Neural cell (in vitro differentiated cells): ENCODE measurements around the gene DPPA3. TPM values are rescaled to one million over a fixed set of nuclear protein-coding genes. Genes with fewer than 3 reads are reported as not detected.
"Not testable (repeated sequence)": the region's sequence is repeated elsewhere in the genome, so short reads cannot be mapped to it uniquely, and the experiment has no call there.

Source experiments
- H2AFZ ChIP-seq: fragments of 200-600, 300-800 bp; sonication (generic), shearing (Covaris generic); 2 replicates; pipeline ENCODE4 v1.6.0; 2014; ENCODE audit warnings: low read depth, mild to moderate bottlenecking, antibody characterized with exemption, low read length, moderate library complexity
- H3F3A ChIP-seq: fragments of 200-600 bp; shearing (Covaris generic); 2 replicates; pipeline ENCODE4 v1.6.1; 2016; ENCODE audit warnings: mild to moderate bottlenecking, moderate library complexity, mixed read lengths, antibody characterized with exemption, low read length; ENCODE audit not compliant: insufficient read depth, poor library complexity, severe bottlenecking
- H3K27ac ChIP-seq: fragments of 200-600, 300-800 bp; sonication (generic), shearing (Covaris generic); 2 replicates; pipeline ENCODE4 v1.5.1; 2014; ENCODE audit warnings: mild to moderate bottlenecking, low read length, moderate library complexity
- H3K27me3 ChIP-seq: fragments of 300-800, 200-600 bp; sonication (generic), shearing (Covaris generic); 2 replicates; pipeline ENCODE4 v1.6.0; 2014; ENCODE audit warnings: mild to moderate bottlenecking, low read depth, low read length, moderate library complexity; ENCODE audit not compliant: insufficient read depth
- H3K36me3 ChIP-seq: fragments of 300-800, 200-600 bp; sonication (generic), shearing (Covaris generic); 2 replicates; pipeline ENCODE4 v1.5.1; 2014; ENCODE audit warnings: mild to moderate bottlenecking, antibody characterized with exemption, low read length, moderate library complexity; ENCODE audit not compliant: insufficient read depth
- H3K4me2 ChIP-seq: fragments of 300-800, 200-600 bp; sonication (generic), shearing (Covaris generic); 2 replicates; pipeline ENCODE4 v1.6.0; 2014; ENCODE audit warnings: mild to moderate bottlenecking, low read length
- H3K4me3 ChIP-seq: fragments of 300-800, 200-600 bp; sonication (generic), shearing (Covaris generic); 2 replicates; pipeline ENCODE4 v1.5.1; 2014; ENCODE audit warnings: mild to moderate bottlenecking, low read length, moderate library complexity
- H3K79me2 ChIP-seq: fragments of 200-600 bp; shearing (Covaris generic); replicated peaks from 2 replicates; pipeline ENCODE4 v1.6.0; 2014; ENCODE audit warnings: mild to moderate bottlenecking, low read length, moderate library complexity; ENCODE audit not compliant: insufficient read depth
- H3K9ac ChIP-seq: fragments of 300-800, 200-600 bp; sonication (generic), shearing (Covaris generic); 2 replicates; pipeline ENCODE4 v1.6.1; 2016; ENCODE audit warnings: mild to moderate bottlenecking, low read length, mixed read lengths
- H3K9me2 ChIP-seq: fragments of 200-600 bp; shearing (Covaris generic); 2 replicates; pipeline ENCODE4 v1.6.1; 2016; ENCODE audit warnings: mild to moderate bottlenecking, low read length, mixed read lengths; ENCODE audit not compliant: insufficient read depth
- H3K9me3 ChIP-seq: fragments of 200-600, 300-800 bp; sonication (generic), shearing (Covaris generic); 2 replicates; pipeline ENCODE4 v1.6.1; 2016; ENCODE audit warnings: mild to moderate bottlenecking, mixed run types, low read length, moderate library complexity, mixed read lengths
- H4K20me1 ChIP-seq: fragments of 200-600 bp; shearing (Covaris generic); 2 replicates; pipeline ENCODE4 v1.6.1; 2016; ENCODE audit warnings: mild to moderate bottlenecking, mixed run types; ENCODE audit not compliant: insufficient read depth
- EP300 ChIP-seq: fragments of 450-650 bp; conservative IDR thresholded peaks from 2 replicates; pipeline ENCODE4 v1.6.1; 2014; ENCODE audit warnings: antibody characterized with exemption, mild to moderate bottlenecking, moderate library complexity; ENCODE audit not compliant: poor library complexity, severe bottlenecking
- EZH2 ChIP-seq: fragments of 200-600, 300-800 bp; shearing (Covaris generic), sonication (generic); IDR thresholded peaks from 2 replicates; pipeline ENCODE4 v1.6.1; 2014; ENCODE audit warnings: antibody characterized with exemption, low read length, borderline replicate concordance, mild to moderate bottlenecking; ENCODE audit not compliant: insufficient read depth, poor library complexity, severe bottlenecking
- MXI1 ChIP-seq: fragments of 450-650 bp; conservative IDR thresholded peaks from 2 replicates; pipeline ENCODE4 v1.6.1; 2014; ENCODE audit warnings: antibody characterized with exemption, mild to moderate bottlenecking; ENCODE audit not compliant: poor library complexity, severe bottlenecking
- POLR2AphosphoS5 ChIP-seq: IDR thresholded peaks from 2 replicates; pipeline ENCODE4 v1.6.1; 2012
- RAD21 ChIP-seq: fragments of 450-650 bp; conservative IDR thresholded peaks from 2 replicates; pipeline ENCODE4 v1.6.1; 2014; ENCODE audit warnings: antibody characterized with exemption, mild to moderate bottlenecking, moderate library complexity
- SMC3 ChIP-seq: fragments of 450-650 bp; conservative IDR thresholded peaks from 2 replicates; pipeline ENCODE4 v1.6.1; 2014; ENCODE audit warnings: antibody characterized with exemption, mild to moderate bottlenecking, moderate library complexity; ENCODE audit not compliant: poor library complexity
- TAF1 ChIP-seq: IDR thresholded peaks from 2 replicates; pipeline ENCODE4 v1.6.1; 2012; ENCODE audit warnings: low read depth
- polyA plus RNA-seq: library from polyadenylated mRNA; depleted of rRNA; stranded (reverse); fragments of >200 nt; gene quantifications from 2 replicates; pipeline ENCODE4 v1.2.3, GENCODE V29; 2014
- TF ChIP-seq, protein P1 (sequence below): fragments of 450-650 bp; IDR thresholded peaks from 2 replicates; pipeline ENCODE4 v1.5.1; 2014; ENCODE audit warnings: antibody characterized with exemption, mild to moderate bottlenecking, moderate library complexity; ENCODE audit not compliant: poor library complexity, severe bottlenecking
- TF ChIP-seq, protein P2 (sequence below): IDR thresholded peaks from 2 replicates; pipeline ENCODE4 v1.6.1; 2012; ENCODE audit warnings: borderline replicate concordance

The DPPA3 gene
- polyA plus RNA-seq, 1 donor from 2014 or later: not detected

DNA sequence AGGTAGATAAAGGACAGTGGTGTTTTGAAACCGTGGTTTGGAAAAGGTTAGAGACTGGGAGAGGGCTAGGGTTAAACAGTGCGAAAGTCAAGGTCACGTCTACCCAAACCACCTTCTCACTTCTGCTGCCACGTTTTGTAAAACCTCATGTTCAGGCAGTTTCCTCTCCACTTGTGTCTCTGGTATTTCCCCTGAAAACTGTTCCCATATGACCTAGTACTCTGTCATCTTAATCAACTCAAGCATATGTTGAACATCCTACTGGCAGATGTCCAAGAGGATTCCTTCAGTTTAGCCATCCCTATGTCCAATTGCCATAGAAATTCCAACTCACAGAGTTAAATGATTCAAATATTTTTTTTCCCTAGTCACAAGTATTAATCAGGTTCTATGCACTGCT, 18.5 kb downstream of the DPPA3 start:
- H3F3A ChIP-seq: no peaks in the 10 kb centered on the region
- no peak overlapping the region for H3K4me3 ChIP-seq
- H3K9ac ChIP-seq: no peak overlapping the region
- no peak overlapping the region for H2AFZ ChIP-seq
- H3K9me2 ChIP-seq: no peaks in the 10 kb centered on the region
- H3K27me3 ChIP-seq: no peaks in the 10 kb centered on the region
- H3K79me2 ChIP-seq: no peaks in the 10 kb centered on the region
- no peak overlapping the region for H3K4me2 ChIP-seq
- TF ChIP-seq TAF1 (no peak), EZH2 (no peak), MXI1 (no peak), EP300 (no peak), POLR2AphosphoS5 (no peak), SMC3 (no peak)
- TF ChIP-seq, protein P1, sequence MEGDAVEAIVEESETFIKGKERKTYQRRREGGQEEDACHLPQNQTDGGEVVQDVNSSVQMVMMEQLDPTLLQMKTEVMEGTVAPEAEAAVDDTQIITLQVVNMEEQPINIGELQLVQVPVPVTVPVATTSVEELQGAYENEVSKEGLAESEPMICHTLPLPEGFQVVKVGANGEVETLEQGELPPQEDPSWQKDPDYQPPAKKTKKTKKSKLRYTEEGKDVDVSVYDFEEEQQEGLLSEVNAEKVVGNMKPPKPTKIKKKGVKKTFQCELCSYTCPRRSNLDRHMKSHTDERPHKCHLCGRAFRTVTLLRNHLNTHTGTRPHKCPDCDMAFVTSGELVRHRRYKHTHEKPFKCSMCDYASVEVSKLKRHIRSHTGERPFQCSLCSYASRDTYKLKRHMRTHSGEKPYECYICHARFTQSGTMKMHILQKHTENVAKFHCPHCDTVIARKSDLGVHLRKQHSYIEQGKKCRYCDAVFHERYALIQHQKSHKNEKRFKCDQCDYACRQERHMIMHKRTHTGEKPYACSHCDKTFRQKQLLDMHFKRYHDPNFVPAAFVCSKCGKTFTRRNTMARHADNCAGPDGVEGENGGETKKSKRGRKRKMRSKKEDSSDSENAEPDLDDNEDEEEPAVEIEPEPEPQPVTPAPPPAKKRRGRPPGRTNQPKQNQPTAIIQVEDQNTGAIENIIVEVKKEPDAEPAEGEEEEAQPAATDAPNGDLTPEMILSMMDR: no peak
- TF ChIP-seq, protein P2, sequence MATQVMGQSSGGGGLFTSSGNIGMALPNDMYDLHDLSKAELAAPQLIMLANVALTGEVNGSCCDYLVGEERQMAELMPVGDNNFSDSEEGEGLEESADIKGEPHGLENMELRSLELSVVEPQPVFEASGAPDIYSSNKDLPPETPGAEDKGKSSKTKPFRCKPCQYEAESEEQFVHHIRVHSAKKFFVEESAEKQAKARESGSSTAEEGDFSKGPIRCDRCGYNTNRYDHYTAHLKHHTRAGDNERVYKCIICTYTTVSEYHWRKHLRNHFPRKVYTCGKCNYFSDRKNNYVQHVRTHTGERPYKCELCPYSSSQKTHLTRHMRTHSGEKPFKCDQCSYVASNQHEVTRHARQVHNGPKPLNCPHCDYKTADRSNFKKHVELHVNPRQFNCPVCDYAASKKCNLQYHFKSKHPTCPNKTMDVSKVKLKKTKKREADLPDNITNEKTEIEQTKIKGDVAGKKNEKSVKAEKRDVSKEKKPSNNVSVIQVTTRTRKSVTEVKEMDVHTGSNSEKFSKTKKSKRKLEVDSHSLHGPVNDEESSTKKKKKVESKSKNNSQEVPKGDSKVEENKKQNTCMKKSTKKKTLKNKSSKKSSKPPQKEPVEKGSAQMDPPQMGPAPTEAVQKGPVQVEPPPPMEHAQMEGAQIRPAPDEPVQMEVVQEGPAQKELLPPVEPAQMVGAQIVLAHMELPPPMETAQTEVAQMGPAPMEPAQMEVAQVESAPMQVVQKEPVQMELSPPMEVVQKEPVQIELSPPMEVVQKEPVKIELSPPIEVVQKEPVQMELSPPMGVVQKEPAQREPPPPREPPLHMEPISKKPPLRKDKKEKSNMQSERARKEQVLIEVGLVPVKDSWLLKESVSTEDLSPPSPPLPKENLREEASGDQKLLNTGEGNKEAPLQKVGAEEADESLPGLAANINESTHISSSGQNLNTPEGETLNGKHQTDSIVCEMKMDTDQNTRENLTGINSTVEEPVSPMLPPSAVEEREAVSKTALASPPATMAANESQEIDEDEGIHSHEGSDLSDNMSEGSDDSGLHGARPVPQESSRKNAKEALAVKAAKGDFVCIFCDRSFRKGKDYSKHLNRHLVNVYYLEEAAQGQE: no peak
- H3K27ac ChIP-seq: no peak overlapping the region
- no peaks in the 10 kb centered on the region for H4K20me1 ChIP-seq
- H3K36me3 ChIP-seq: no peaks in the 10 kb centered on the region
- H3K9me3 ChIP-seq: no peaks in the 10 kb centered on the region

DNA sequence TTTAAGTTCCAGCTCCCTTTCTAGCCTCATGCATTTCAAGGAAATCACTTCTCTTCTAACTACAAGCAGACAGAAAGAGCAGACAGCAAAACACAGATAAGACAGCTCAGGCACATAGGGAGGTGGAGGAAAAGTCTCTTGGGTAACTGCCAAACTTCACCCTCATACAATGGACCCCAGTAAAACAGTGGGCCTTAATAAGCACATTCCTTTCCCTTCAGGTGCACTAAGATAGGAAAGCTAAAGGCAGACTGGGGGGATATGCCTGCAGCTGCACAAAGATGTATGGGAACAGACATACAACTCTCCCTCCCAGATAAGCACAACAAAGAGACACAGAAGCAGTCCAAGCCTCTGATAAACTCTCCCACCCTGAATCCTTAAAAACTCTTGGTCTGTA, 19.8 kb downstream of the DPPA3 start:
- not testable (repeated sequence) for H3K27ac ChIP-seq, H3K9ac ChIP-seq, H3K36me3 ChIP-seq, H3K9me3 ChIP-seq, H2AFZ ChIP-seq, H3K27me3 ChIP-seq, H3F3A ChIP-seq, H3K79me2 ChIP-seq, H3K9me2 ChIP-seq, H4K20me1 ChIP-seq, H3K4me2 ChIP-seq, H3K4me3 ChIP-seq

DNA sequence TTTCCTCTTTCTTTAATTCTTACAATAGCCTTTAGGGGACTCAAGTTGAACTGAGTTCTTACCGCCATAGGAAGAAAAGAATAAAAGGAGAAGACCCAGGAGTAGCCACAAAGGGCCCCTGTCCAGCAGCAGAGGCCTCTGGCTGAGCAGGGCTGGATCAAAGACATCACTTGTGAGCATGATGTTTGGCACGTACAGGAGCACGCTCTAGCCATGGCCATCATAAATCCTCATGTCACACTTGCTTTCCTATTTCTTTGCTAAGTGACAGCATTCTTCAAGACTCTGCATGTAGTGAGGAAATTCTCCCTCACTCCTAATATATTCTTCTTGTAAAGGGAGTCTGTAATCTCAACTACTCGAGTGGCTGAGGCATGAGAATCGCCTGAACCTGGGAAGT, 20.3 kb downstream of the DPPA3 start:
- no peak overlapping the region for H3K4me2 ChIP-seq
- no peaks in the 10 kb centered on the region for H4K20me1 ChIP-seq
- H3K79me2 ChIP-seq: no peaks in the 10 kb centered on the region
- H3K27ac ChIP-seq: no peak overlapping the region
- no peaks in the 10 kb centered on the region for H3K36me3 ChIP-seq
- H3K9me2 ChIP-seq: no peaks in the 10 kb centered on the region
- H3K27me3 ChIP-seq: no peaks in the 10 kb centered on the region
- TF ChIP-seq, protein P2: no peak
- TF ChIP-seq TAF1 (no peak), EP300 (no peak), MXI1 (no peak), RAD21 (no peak), POLR2AphosphoS5 (no peak), EZH2 (no peak), SMC3 (no peak)
- TF ChIP-seq, protein P1: no peak
- H3K4me3 ChIP-seq: no peak overlapping the region
- no peak overlapping the region for H2AFZ ChIP-seq
- no peaks in the 10 kb centered on the region for H3K9me3 ChIP-seq
- H3K9ac ChIP-seq: no peak overlapping the region
- no peaks in the 10 kb centered on the region for H3F3A ChIP-seq
